DMS 273 (cell line): ENCODE measurements around the gene AFAP1.
"Not testable (repeated sequence)": the region's sequence is repeated elsewhere in the genome, so short reads cannot be mapped to it uniquely, and the experiment has no call there.

Experiments
- DNase-seq: peaks from one replicate; lab custom pipeline; 2025; ENCODE audit not compliant: unreplicated experiment; lab: John Stamatoyannopoulos, UW

Gene AFAP1

DNA sequence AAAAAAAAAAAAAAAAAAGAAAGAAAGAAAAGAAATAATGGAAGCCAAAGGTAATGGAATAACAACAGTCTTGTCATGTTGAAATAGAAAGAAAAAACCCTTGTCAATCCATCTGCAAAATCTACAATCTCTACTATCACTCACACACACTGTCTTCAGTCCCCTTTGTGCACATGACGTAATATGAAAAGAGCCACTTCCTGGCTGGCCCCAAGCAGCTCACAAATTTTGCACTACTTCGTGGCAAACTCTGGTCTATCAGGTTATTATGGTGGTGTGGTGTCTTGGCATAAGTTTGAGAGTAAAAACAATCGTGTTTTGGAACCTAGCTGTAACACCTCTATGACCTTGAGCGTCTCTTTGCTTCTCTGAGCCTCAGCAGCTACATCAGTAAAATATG lies 8.3 kb upstream of the AFAP1 start:
- DNase-seq = no peak

DNA sequence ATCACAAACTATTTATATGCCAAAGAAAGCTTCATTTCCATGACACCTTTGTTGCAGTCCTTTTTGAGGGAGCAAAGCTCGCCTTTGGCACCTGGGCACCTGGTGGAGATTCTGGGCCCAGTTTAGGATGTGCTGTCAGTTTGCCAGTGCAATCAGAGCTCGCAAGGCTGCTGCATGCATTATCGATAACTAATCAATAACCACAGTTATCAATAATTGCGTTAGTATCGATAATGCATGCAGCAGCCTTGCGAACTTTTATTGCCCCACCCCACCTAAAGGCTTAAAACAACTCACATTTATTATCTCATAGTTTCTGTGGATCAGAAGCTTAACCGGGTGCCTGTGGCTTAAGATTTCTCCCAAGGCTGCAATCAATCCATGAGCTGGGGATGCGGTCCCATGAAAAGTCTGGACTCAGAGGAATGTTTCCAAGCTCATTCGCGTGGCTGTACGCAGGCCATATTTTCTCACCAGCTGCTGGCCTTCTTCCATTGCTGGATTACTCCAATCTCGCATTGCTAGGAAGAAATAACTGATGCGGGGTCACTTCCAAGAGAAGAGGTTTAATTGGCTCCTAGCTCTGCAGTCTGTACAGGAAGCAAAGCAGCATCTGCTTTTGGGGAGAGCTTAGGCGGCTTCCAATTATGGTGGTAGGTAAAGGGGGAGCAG lies 6.2 kb upstream of the AFAP1 start:
- DNase-seq = no peak

GRCh38 chr4:7944599-7945220 lies 5.0 kb upstream of the AFAP1 start:
- DNase-seq = no peak

DNA sequence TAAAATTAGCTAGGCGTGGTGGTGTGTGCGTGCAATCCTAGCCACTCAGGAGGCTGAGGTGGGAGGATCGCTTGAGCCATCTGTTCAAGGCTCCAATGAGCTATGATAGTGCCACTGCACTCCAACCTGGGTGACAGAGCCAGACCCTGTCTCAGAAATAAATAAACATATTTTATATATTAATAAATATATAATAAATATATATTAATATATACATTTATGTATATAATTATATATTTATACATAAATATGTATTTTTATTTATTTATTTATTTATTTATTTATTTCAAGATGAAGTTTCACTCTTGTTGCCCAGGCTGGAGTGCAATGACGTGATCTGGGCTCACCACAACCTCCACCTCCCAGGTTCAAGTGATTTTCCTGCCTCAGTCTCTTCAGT lies 4.0 kb upstream of the AFAP1 start:
- not testable (repeated sequence) for DNase-seq

DNA sequence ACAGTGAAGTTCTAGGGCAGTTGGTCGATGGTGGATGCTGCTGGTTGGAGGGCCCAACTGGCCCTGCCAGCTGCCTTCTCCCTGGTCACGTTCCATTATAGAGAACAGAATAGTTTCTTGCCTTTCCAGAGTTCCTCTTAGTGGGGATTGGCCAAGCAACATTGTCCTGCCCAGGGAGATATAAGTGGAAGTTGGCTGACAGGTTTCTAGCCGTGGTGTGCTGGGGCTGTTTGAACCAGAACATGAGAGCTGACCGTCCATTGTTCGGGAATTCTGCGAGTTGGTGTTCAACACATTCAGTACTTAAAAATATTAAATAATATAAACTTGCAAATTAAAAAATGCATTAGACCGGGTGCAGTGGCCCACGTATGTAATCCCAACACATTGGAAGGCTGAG lies 3.5 kb upstream of the AFAP1 start:
- no peak for DNase-seq

DNA sequence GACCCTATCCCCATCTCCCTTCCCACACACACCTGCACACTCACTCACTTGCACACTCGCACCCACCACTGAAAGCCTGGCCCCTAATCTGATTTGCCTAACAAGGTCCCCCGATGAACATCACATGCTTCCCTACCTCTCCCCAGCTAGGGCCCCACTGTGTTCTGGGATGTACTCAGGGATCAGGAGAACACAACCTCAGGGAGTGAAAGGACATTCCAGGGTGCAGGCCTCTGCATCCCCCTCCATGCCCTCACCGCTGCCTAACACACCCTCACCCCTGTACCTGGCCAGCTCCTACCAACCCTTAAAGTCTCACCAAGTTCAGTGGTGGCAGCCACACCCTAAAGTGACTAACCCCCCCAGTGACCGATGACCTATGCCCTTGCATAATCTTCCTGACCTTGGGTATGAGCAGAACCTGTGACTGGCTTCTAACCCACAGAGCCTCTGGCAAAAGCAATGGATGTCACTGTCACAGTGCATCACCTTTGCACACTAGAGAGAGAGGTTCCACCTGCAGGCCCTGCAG lies 2.4 kb upstream of the AFAP1 start:
- no peak for DNase-seq

- DNase-seq = no peak
Observed at GRCh38 chr4:7941111-7941964, 1.7 kb upstream of the AFAP1 start.

GRCh38 chr4:7938609-7939376 lies 868 bp downstream of the AFAP1 start:
- peak; percentile 66 for DNase-seq

DNA sequence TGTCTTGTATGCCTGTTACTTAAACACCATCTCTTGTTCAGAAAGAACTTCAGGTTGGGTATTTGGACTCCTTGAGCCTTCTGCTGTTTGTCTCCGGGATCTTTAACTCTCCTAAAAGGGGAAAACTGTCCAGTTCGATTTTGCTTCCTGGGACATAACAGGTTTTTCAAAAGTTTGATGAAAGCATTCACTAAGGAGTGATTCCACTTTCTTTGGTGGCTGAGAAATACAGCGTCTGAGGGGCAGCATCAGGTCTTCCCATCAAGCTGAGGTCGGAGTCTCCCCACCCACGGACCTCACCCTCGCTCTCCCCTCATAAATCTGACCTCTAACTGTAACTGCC lies 1.4 kb downstream of the AFAP1 start:
- no peak for DNase-seq

GRCh38 chr4:7937006-7937405 lies 2.7 kb downstream of the AFAP1 start:
- DNase-seq = no peak

DNA sequence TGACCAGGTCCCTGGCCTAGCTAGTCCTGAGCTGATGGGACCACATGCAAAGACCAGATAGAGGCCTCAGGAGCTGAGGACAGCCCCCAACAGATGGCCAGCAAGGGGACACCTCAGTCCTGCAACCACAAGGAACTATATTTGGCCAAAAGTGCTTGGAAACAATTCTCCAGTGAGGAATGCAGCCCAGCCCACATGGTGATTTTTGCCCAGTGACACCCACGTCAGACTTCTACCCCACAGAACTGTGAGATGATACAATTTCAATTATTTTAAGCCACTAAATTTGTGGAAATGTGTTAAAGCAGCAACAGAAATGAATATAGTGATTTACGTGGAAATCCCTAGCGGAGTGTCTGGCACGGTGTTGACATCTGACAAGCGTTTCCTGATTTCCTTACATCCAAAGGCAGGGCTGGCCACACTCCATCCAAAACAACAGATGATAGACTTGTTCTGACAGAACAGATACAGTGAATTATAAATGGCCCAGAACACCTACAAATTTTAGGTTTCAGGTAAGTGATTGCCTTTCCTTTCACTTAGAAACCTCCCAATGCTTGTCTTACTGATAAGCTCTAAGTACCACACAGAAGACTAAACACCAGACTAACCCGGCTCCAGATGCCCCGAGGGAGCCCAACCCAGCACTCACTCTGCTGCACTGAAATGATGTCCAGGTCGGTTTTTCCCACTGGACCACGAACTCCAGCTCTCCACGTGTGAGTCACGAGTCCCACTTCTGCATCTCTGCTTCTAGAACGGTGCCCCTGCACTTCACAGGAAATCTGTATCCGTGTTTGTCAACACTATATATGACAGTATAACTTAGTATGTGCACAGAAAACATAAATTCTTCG lies 5.8 kb downstream of the AFAP1 start:
- DNase-seq = no peak

GRCh38 chr4:7932287-7932686 lies 7.4 kb downstream of the AFAP1 start:
- no peak for DNase-seq

DNA sequence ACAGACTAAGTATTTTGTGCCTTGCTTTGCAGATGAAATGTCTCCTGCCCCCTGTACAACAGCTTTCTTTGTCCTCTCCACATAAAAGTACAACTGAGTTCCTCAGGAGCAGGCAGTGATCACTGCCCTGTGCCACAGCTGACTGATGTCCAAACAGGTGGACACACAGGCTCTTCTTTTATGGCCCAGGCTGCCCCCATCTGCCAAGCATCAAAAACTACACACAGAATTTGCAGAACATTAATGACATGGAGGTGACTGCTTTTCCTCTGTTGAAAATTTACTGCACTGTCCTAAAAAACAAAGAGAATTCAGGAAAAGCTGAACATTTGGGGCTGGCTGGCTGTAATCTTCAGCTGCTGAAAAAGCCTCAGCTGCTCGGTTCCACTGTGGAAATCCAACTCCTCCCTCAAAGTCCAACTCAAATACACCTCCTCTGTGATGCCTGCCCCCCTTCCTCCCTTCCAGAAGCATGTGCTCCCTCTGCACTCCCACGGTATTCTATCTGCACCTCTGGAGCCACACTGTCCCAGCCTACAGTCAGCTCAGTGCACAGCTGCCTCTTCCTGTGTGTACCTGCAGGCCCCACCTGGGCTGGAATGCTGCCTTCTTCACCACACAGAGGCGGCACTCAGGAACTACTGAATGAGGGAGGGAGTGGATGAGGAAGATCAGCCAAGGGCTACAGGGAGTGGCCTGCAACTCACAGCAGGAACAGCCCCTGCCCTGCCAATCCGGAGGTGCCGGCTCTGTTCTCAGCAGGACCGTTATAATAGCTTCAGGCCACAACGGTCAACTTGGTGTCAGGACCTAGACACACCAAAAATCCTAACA lies 10.3 kb downstream of the AFAP1 start:
- peak; percentile 40 for DNase-seq

DNA sequence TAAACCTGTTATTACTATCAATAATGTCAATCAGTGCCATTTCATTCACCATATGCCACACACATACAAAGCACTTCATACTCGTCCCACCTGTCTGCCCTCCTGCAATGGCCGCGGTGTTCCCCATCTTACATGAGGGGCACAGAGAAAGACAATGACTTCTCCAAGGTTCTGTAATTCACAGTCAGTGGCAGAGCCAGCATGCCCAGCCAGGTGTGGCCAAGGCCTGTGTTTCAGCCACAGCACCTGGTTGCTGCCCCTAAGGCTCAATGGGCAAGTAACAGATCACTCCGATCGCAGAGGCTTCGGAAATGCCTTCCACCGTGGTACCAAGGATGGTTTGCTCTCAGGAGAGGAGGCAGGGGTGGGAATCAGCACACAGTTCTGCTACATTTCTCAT lies 10.9 kb downstream of the AFAP1 start:
- DNase-seq = no peak

GRCh38 chr4:7926822-7927221 lies 12.8 kb downstream of the AFAP1 start:
- DNase-seq = no peak

DNA sequence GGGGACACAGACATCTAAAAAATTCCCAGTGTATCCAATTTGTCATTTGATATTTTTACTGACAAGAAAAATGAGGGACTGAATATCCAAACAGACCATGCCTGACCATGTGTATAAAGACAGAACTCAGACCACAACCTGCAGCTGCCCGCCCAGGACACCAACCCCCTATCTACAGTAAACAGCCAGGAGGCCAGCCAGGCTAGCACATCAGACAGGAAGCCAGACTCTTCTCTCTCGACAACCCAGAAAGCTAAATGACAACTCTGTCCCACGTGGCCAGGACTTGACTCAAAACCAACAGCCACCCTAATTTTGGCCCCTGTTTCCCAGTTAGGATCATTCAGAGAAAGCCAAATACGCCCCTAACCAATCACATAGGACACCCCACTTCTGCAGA lies 15.1 kb downstream of the AFAP1 start:
- DNase-seq = no peak

GRCh38 chr4:7924163-7924562 lies 15.5 kb downstream of the AFAP1 start:
- DNase-seq = no peak

DNA sequence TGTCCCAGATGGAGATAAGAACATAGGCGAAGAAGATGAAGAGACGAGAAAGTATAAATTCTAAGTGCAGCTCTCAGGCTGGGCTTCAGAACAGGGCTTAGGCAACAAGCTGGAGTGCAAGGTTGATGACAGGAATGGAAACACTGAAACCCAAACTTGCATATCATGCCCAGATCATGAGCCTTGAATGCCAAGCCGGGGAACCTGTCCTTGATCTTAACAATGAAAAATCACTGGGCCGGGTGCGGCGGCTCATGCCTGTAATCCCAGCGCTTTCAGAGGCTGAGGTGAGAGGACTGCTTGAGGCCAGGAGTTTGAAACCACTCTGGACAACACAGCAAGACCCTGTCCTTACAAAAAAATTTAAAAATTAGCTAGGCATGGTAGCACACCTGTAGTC lies 17.2 kb downstream of the AFAP1 start:
- DNase-seq = no peak

DNA sequence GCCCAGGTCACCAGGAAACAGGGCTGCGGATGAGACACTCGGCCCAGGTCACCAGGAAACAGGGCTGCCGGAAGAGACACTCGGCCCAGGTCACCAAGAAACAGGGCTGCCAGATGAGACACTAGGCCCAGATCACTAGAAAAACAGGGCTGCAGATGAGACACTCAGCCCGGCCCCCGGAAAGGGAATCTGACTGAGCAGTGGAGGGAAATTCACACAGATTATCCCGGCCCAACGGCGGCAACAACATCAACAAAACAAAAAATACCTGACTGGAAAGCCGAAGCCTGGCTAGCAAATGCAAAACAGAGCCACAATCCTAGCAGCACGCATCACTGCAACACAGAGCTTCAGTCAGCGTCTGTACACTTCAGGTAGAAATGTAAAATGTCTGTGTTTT lies 20.7 kb downstream of the AFAP1 start:
- no peak for DNase-seq
